Bronchial epithelial cell (primary cell): ENCODE results near the gene KCMF1. TPM values are rescaled to one million over a fixed set of nuclear protein-coding genes. Genes with fewer than 3 reads are reported as not detected.

Experiments used
- DNase-seq: peaks from one replicate; pipeline ENCODE4 v3.0.0-alpha.2; 2010; ENCODE audit warnings: low read depth
- FAIRE-seq: peaks from 2 replicates; lab custom pipeline; 2011; peaks lifted over from hg19 to GRCh38; lab: Jason Lieb, UNC
- H3K27me3 ChIP-seq: 2 replicates; pipeline ENCODE4 v1.5.1; 2011; ENCODE audit warnings: low read length; ENCODE audit not compliant: control insufficient read depth, insufficient read depth
- H3K36me3 ChIP-seq: 2 replicates; pipeline ENCODE4 v1.5.1; 2011; ENCODE audit warnings: low read length; ENCODE audit not compliant: control insufficient read depth, insufficient read depth
- H3K4me3 ChIP-seq: 2 replicates; pipeline ENCODE4 v1.5.1; 2011; ENCODE audit warnings: mild to moderate bottlenecking, low read depth, low read length, control low read depth
- total RNA-seq: library from RNA; depleted of rRNA; stranded (reverse); fragments of >200 nt; gene quantifications from 2 replicates; pipeline ENCODE4 v1.2.1, GENCODE V29; 2014
- TF ChIP-seq, protein P1 (sequence below): IDR thresholded peaks from 2 replicates; pipeline ENCODE4 v1.5.1; 2011; ENCODE audit warnings: mild to moderate bottlenecking, moderate library complexity, low read length, control low read depth, inconsistent platforms; ENCODE audit not compliant: insufficient read depth, severe bottlenecking

KCMF1 gene
- total RNA-seq, 1 donor from 2014 or later = 174 TPM

GRCh38 chr2:85015653-85016360, 44.8 kb downstream of the KCMF1 start:
- FAIRE-seq (no peak), DNase-seq (no peak)
- H3K36me3 ChIP-seq = no peaks in the 10 kb centered on the region
- H3K27me3 ChIP-seq = no peaks in the 10 kb centered on the region
- TF ChIP-seq, protein P1, sequence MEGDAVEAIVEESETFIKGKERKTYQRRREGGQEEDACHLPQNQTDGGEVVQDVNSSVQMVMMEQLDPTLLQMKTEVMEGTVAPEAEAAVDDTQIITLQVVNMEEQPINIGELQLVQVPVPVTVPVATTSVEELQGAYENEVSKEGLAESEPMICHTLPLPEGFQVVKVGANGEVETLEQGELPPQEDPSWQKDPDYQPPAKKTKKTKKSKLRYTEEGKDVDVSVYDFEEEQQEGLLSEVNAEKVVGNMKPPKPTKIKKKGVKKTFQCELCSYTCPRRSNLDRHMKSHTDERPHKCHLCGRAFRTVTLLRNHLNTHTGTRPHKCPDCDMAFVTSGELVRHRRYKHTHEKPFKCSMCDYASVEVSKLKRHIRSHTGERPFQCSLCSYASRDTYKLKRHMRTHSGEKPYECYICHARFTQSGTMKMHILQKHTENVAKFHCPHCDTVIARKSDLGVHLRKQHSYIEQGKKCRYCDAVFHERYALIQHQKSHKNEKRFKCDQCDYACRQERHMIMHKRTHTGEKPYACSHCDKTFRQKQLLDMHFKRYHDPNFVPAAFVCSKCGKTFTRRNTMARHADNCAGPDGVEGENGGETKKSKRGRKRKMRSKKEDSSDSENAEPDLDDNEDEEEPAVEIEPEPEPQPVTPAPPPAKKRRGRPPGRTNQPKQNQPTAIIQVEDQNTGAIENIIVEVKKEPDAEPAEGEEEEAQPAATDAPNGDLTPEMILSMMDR = no peak
- no peak overlapping the region for H3K4me3 ChIP-seq

DNA sequence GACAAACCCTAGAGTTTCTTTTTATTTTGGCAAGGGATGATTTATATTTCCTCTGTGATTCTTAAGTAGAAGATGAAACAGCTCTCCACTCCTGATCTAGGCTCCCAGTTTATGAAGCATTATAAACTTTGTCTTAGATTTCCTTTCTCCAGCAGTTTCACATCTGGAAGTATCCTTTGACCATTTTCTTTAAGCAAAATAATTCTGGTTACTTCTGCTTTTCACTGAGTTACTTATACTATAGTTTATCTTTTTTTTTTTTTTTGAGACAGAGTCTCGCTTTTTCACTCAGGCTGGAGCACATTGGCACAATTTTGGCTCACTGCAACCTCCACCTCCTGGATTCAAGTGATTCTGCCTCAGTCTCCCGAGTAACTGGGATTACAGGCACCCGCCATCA, 45.5 kb downstream of the KCMF1 start:
- no peak for FAIRE-seq
- Histone ChIP-seq H3K4me3 (no peak overlapping the region), H3K36me3 (no peaks in the 10 kb centered on the region), H3K27me3 (no peaks in the 10 kb centered on the region)
- DNase-seq = no peak
- TF ChIP-seq, protein P1 = no peak

DNA sequence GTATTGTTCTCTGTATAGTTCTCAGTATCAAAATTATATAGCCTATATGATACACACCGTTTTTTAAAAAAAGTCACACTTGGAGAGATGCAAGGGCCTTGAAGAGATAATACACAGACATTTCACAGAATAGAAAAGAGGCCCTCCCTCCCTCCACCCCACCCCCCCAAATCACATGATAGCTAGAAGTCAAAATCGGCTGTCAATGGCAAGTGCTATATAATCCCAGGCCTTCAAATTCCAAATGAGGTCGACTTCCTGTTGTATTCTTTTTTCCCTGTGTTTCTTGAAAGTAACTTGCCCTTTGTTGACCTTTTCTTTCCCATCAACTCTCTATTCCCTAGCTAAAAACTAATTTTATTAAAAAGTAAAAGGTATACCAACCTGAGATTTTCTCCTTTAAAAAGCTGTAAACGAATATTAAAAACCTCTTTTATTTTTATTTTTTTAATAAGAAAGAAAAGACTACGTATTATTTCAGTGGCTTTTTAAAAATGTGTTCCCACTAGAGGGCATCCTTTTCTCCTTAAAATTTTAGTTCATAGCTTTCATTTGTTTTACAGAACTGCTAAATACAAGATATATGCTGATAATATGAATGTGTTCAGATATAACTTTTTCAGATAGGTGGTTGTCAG, 46.6 kb downstream of the KCMF1 start:
- DNase-seq (peak; percentile 21), FAIRE-seq (no peak)
- TF ChIP-seq, protein P1 = no peak
- Histone ChIP-seq H3K4me3 (no peak overlapping the region), H3K27me3 (no peaks in the 10 kb centered on the region), H3K36me3 (peaks cover 1% of the 10 kb centered on the region)

DNA sequence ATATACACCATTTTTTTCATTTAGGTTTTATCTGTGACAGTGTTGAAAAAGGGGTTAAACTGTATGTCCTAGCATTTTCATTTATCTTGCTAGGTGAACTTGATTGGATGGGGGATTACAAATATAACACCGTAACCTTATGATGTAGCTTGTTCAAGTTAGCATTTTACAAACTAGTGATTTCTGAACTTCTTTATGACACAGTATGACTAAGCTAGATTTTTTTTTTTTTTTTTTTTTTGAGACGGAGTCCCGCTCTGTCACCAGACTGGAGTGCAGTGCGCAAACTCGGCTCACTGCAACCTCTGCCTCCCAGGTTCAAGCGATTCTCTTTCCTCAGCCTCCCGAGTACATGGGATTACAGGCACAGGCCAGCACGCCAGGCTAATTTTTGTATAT, 47.1 kb downstream of the KCMF1 start:
- DNase-seq = peak; percentile 21
- TF ChIP-seq, protein P1 = no peak
- no peak for FAIRE-seq
- Histone ChIP-seq H3K36me3 (peaks cover 1% of the 10 kb centered on the region), H3K27me3 (no peaks in the 10 kb centered on the region), H3K4me3 (no peak overlapping the region)

DNA sequence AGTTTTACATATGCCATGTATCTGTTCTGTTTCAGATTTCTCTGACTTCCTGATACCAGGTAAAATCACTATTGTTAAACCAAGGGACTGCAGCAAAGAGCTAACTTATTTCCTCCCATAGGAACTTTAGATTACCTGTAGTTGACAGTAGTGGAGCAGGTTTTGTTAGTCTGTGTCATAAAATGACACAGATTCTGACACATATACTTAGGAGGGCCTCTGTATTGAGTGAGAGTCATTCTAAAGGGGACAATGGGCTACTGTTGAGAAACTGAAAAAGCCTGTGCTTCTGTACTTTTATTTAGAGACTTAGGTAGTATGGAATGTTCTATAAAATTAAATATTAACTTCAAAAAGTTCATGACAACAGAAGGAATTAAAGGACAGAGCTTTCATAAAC, 48.2 kb downstream of the KCMF1 start:
- DNase-seq (peak; percentile 86), FAIRE-seq (no peak)
- H3K4me3 ChIP-seq = no peak overlapping the region
- no peaks in the 10 kb centered on the region for H3K27me3 ChIP-seq
- TF ChIP-seq, protein P1 = no peak
- H3K36me3 ChIP-seq = peaks cover 1% of the 10 kb centered on the region
